ACHN (cell line): ENCODE results near the gene HSD11B1L.
"Not testable (repeated sequence)": the region's sequence is repeated elsewhere in the genome, so short reads cannot be mapped to it uniquely, and the experiment has no call there.

Source experiments
- DNase-seq: peaks from one replicate; pipeline ENCODE4 v3.0.0-alpha.2; 2015
- in situ Hi-C: cut with HindIII; loops from 2 replicates; pipeline ENCODE4 v1.10.0; 2017; ENCODE audit warnings: low sequenced_read_pairs, low pct_ligation_motif_present, low pct_unique_long_range_greater_than_20kb

The HSD11B1L gene

GRCh38 chr19:5695649-5696195, 14.9 kb downstream of the HSD11B1L start:
- in situ Hi-C loops: no loop called here

GRCh38 chr19:5696196-5697021, 15.6 kb downstream of the HSD11B1L start:
- no peak for DNase-seq
- in situ Hi-C loops: no loop called here

More at GRCh38 chr19:5695649-5696195, 14.9 kb downstream of the HSD11B1L start:
- DNase-seq: no peak

GRCh38 chr19:5697022-5697889, 16.4 kb downstream of the HSD11B1L start:
- in situ Hi-C loops: no loop called here
- no peak for DNase-seq

DNA sequence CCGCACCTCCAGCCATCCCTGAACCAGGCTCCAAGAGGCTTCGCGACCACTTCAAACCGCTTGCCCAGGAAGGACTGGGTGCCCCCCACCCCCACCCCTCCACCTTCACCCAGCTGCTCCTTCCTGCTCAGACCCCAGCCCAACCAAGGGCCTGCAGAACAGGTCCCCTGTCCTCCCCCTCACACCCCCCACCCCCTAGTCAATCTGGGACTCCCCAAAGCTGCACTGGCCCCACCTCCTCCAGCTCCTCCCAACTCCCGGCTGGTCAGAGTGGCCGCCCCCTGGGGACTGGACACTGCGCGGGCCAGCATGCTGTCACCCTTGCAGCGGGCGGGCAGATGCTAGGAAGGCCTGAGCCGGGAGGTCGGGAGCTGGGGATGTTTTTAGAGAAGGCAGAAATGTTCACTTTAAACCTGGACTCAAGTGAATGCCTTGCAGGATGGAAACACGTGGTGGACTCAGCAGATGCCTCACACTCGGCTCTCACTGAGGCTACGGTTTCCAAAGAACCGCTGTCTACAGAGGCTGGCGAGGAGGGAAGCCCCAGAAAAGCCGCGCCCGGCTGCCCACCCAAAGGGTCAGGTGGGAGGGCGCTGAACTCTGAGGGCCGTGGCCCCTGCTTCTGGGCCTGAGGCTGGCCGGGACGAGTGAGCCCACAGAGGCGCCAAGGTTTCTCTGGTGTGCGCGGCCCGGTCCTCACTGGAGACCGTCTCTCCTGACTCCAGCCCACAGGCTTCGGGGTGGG, 17.2 kb downstream of the HSD11B1L start:
- in situ Hi-C loops: no loop called here

GRCh38 chr19:5698635-5699422, 18.0 kb downstream of the HSD11B1L start:
- in situ Hi-C loops: no loop called here
- DNase-seq: no peak

More for the DNA sequence above, 17.2 kb downstream of the HSD11B1L start:
- DNase-seq: no peak

- DNase-seq: no peak
- in situ Hi-C loops: no loop called here
Measured at GRCh38 chr19:5700455-5701092, 19.7 kb downstream of the HSD11B1L start.

- DNase-seq, in situ Hi-C loops: not testable (repeated sequence)
Measured at GRCh38 chr19:5702053-5702410, 21.2 kb downstream of the HSD11B1L start.

DNA sequence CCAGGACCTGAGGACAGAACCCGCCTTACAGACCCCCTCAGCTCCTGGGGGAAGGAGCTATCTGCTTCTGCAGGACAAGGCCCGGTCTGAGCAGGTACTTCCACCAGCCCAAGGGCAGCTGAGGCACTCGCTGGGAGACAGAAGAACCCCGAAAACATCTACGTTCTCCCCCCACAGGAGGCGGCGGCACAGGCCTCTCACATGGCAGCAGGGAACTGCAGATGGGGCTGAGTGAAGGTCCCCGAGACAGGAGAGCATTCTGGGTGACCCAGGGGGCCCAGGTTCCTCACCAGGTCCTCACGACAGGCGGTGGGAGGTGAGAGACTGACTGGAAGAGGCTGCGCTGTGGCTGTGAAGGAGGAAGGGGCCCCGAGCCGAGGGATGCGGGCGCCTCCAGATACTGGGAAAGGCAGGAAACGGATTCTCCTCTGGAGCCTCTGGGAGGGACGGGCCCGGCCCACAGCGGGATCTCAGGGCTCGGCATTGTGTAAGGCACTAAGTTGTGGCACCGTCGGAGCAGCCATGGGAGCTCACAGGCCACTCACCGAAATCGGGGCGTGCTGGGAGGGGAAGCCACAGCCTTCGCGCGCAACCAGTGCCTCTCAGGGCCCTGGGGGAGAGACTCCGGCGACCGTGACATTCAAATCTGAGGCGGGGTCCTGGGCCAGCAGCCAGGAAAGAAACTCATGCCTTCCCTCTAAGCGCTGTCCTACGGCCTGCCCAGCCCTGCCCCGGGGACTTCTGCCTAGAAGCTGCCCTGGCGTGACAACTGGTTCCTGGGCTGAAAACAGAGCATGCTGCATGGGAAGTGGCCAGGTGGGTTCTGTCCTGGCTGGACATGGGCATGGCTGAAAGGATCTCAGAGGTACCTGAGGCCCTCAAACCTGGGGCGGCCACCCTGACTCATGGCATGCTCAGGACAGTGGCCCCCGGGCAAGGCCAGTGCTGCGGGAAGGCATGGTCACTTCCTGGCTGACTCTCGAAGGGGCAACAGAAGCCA, 23.3 kb downstream of the HSD11B1L start:
- in situ Hi-C loops: no loop called here
- no peak for DNase-seq

DNA sequence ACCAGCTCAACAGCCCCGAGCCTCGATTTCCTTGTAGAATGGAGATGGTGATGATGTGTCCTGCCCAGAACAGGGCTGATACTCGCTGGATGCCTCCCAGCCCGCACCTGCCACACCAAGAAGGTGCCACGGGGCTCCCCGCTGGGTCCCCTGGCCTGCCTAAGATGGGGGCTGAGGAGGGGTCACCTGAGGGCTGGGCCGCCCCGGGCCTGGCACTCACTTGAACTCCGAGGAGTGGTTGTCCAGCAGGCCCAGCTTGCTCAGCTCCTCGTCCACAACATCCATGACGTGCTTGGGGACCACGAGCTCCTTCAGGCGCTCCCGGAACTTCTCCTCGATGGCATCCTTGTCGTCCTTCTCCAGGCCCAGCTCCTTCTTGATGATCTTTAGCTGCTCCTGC, 24.7 kb downstream of the HSD11B1L start:
- DNase-seq: no peak
- in situ Hi-C loops: no loop called here

GRCh38 chr19:5706876-5707573, 26.2 kb downstream of the HSD11B1L start:
- DNase-seq: no peak
- in situ Hi-C loops: no loop called here

DNA sequence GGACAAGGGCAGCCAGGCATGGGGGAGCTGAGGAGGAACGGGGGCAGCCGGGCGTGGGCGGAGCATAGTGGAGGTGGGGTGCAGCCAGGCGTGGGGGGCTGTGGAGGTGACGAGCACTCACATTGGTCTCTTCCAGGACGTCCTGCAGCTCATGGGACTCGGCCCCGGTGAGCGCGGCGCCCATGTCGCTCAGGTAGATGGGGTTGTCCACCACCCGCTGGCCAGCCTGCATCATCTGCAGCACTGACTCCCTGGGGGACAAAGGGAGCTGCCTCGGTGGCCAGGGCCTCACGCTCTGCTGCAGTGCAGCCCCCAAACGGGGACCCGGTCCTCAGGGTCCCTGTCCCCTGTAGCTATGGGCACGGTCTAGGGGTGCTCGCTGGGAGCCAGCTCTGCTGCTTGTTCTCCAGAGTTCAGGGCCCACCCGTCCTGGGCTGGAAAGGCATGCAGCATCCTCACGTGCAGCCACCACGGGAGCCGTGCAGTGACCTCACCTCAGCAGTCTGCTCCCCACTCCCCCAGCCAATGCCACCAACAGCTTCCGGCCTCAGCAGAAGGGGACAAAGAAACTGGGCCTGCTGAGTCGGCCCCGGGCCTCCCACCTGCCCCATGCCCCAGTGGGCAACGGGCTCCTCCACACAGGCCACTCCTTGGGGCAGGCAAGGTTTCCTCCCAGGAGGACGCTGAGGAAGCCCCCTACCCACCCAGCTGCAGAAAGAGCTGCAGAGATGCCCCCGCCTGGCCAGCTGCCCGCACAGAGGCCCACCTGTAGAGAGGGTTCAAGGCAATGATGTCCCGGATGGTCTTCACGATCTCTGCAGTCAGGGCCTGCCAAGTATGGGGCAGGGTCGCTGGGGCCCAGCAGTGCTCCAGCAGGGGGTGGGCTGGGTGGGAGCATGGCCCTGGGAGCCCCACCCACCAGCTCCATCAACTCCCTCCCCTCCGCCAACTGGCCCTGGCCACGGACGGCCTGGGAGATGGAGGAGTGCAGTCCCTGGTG, 27.0 kb downstream of the HSD11B1L start:
- in situ Hi-C loops: no loop called here
- no peak for DNase-seq

DNA sequence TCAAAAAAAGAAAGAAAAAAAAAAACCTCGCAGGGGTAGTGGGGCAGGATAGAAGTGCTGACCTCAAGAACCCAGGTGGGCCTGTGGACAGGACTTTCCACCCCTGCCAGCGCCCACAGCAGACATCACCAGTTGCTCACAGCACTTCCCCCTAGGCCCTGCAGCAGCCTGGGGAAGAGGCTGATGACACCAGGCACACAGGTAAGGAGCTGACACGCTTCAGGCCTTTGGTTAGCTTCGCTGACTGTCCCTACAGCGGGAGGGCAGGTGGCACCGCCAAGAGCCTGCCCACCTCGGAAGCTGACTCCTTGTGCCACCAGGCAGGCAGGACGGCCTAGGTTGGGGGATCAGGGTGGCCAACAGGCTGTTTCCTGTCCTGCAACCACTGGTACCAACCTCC, 30.2 kb downstream of the HSD11B1L start:
- in situ Hi-C loops: no loop called here
- no peak for DNase-seq

- no peak for DNase-seq
- in situ Hi-C loops: no loop called here
Measured at GRCh38 chr19:5711713-5712161, 30.9 kb downstream of the HSD11B1L start.

DNA sequence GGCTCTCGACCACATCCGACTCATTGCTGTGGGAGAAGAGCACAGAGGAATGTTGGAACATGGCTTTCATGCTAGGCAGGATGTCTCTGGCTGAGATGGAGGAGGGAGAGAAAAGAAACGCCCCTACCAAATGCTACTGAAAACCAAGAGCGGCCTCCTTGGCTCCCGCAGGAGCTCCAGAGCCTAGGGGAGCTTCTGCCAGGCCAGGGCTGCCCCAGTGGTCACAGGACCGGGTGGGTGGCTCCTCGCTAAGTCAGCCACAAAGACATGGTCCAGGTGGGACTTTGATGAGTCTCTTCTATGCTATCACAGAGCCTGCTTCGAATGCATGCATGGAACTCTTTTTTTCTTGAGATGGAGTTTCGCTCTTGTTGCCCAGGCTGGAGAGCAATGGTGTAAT, 32.4 kb downstream of the HSD11B1L start:
- in situ Hi-C loops: no loop called here
- no peak for DNase-seq

GRCh38 chr19:5714816-5715215, 34.0 kb downstream of the HSD11B1L start:
- no peak for DNase-seq
- in situ Hi-C loops: no loop called here
